CD1c-positive myeloid dendritic cell (primary cell): ENCODE results near the gene EMC8.

ENCODE experiments used
- DNase-seq: peaks from one replicate; pipeline ENCODE4 v3.0.0-alpha.2; 2016; ENCODE audit errors: extremely low spot score

Gene EMC8

DNA sequence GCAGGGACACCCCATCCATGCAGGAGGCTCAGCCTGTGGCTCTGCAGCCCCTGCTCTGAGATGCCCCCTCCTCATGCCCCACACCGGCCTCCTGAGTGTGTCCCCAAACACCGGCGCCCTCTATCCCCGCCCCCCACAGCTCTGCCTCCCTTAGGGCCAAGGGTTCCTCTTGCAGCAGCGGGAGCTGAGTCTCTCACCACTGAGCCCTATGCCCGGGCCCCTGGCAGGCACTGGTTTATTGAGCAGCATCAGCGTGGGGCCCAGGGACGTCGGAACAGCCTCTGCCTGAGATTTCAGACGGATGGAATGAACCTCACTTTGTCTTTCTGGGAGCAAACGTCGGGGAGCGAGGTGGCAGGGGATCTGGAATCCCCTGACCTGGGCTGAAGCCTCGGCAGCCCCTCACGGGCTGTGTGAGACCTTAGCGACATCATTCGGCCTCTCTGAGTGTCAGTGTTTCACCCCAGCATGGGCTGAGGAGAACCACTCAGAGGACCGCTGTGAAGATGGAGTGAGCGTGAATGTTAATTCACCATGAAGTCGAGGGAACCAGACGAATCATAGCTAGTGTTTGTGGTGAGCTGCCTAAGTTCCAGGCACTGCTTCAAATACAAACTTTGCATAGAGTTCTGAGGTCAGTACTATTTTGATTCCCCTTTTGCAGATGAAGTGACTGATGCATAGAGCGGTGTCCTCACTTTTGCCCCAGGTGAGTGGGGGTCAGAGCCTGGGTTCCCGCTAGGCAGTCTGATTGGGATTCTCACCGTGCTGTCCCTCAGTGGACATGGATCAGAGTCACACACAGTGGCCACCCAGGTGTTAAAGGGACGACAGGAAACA, 43.2 kb downstream of the EMC8 start:
- DNase-seq = no peak

GRCh38 chr16:85754413-85754812, 44.9 kb downstream of the EMC8 start:
- DNase-seq = no peak

DNA sequence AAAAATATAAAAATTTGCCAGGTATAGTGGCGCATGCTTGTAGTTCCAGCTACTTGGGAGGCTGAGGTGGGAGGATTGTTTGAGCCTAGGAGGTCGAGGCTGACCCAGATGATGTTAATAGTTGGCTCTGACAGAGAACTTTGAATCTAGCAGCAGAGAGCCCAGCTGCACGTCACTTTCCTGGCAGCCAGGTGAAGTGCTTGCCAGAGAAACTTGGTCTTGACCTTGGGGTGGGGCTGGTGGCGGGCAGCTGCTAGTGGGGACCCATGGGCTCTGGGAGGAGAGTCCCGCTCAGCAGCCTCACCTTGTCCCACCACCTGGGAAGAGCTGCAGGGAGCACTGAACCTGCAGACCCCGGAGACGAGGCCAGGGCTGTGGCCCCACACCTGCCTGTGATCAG, 45.4 kb downstream of the EMC8 start:
- DNase-seq = no peak

GRCh38 chr16:85753559-85753958, 45.8 kb downstream of the EMC8 start:
- DNase-seq = no peak

GRCh38 chr16:85752511-85753420, 46.6 kb downstream of the EMC8 start:
- no peak for DNase-seq

GRCh38 chr16:85751698-85752501, 47.4 kb downstream of the EMC8 start:
- no peak for DNase-seq

DNA sequence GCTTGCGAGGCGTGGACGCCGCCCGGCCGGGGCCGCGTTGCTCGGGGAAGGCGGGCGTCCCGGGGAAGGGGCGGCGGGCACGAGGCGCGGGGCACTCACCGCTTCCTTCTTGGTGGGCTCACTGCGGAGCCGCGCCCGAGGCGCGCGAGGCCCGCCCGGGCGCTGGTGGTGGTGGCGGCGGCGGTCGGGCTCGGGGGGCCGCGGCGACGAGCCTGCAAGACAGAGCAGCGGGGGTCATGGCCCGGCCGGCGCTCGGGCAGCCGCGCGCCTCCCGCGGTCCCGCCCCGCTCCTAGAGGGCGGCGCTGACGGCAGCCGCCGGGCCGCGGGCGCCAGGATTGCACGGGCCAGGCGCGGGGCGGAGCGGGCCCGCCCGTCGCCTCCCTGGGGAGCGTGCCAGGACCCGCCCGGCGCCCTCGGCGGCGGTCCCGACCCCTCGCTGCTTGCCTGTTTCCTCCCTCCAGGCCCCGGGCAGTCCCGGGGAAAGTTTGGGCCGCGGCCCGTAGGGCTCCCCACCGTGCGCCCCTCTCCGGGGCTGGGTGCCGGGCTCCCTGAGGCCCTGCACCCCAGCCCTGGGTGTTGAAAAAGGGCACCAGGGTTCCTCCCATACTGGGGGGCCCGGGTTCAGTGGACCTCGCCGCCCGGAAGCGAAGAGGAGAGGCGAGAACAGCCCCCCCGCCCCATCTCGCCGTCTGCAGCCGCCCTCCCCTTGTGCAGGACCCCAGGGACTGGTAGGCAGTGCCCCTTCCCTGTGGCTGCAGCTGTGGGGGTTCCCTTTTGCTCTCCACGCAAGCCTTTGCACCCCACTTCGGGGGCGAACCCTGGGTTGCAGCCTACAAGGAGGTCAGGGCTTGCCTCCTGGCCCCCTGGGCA, 48.3 kb downstream of the EMC8 start, which contains the start of gene C16orf74:
Gene C16orf74, minus strand, starts transcription at position 270 of the 871 bp plus-strand sequence. CDS start 15,879 bp downstream, outside the sequence.
- DNase-seq = peak; percentile 65

DNA sequence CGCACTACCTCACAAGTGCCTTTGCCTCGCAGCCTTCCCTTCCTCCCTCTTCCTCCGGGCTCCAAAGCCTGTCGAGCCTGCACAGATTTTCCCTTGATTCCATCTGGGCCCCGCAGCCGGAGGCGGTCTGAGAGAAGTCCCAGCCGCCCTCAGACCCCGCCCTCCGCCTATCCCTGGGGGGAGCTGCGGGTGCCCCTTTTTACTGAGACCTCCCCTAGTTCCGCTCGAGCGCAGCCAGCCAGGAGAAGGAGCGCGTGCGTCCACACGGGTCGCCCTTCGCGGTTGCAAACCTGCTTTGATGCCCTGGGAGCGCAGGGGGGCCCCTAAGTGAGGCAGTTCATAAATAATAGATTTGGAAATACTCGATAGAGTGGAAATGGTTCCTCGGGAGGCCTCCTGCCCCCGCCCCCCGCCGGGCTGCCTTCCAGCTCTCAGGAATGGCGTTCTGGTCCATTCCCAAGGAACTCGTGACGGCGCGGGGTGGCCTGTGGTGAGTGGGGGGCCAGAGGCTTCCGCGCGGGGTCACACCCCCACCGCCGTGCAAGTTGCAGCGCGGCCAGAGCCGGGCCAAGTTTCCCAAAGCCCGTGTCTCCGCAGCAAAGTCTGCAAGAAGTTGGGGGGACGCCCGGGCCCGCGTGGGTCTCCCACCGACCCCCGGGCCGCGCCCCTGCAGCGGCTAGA, 49.1 kb downstream of the EMC8 start:
- DNase-seq = peak; percentile 40

DNA sequence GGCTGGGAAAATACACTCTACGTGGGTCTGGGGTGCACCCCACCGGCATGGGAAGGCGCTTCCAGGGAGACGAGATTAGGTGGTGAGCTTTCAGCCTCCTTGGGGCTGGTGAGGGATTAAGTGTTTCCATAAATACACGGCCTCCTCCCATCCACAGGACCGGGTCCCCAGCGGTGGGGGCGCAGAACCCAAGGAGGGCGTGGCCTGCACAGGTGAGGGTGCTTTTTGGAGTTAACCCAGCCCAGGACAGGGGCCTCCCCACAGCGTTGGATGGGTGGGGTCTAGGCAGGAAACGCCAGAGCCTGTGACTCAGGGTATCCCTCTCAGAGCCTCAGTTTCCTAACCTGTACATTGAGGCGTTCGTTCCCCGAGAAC, 49.6 kb downstream of the EMC8 start:
- DNase-seq = no peak

- no peak for DNase-seq
Measured at GRCh38 chr16:85746460-85747215, 52.7 kb downstream of the EMC8 start.

GRCh38 chr16:85738923-85739715, 60.2 kb downstream of the EMC8 start:
- no peak for DNase-seq

GRCh38 chr16:85736921-85737320, 62.4 kb downstream of the EMC8 start:
- DNase-seq = peak; percentile 21

- no peak for DNase-seq
Measured at GRCh38 chr16:85735946-85736345, 63.4 kb downstream of the EMC8 start.

- peak; percentile 55 for DNase-seq
Measured at GRCh38 chr16:85735225-85735635, 64.1 kb downstream of the EMC8 start.

- DNase-seq = no peak
Measured at GRCh38 chr16:85734311-85735017, 64.9 kb downstream of the EMC8 start.

DNA sequence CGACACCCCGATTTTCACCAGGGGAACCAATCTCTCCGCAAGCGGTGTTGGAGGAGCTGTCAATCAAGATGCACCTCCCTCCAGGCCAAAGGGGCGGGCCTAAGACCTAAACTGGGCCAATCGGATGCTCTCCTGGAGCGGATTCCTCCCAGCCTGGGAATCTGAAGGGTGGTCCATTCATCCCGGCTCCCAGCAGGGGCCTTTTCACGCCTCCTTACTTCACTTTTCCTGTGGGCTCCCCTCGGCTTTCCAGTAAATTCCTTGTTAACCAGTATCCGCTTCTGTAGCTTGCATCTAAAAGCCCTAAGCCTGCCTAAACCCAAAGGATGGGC, 65.5 kb downstream of the EMC8 start:
- DNase-seq = peak; percentile 35

- peak; percentile 73 for DNase-seq
Measured at GRCh38 chr16:85733155-85733838, 66.0 kb downstream of the EMC8 start.

GRCh38 chr16:85731179-85731578, 68.2 kb downstream of the EMC8 start:
- no peak for DNase-seq
